Measurements from ENCODE around the gene TELO2.

DNA sequence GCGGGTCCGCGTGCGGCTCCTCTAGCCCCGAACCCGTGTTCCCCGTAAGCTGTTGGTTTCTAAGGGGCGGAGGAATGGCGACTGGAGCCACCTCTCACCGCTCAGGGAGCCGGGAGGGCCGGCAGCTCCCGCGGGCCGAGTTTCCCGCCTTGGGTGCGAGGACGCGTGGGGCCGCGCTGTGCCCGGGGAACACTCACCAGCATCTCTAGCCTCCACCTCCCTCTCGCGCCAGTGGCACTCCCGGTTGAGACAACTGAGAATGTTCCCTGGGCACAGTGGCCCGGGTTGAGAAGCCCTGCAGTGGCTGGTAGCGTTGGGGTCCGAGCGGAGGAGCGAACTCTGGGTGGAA, 560 bp downstream of the TELO2 start:
- no peak for TF ChIP-seq ZNF776 (tag by site-specific recombination; IDR thresholded peaks at IDR 0.05; ENCODE audit: borderline replicate concordance)
- TF ChIP-seq ZNF202 (tag by site-specific recombination; IDR thresholded peaks at IDR 0.05; ENCODE audit: borderline replicate concordance), result no peak
- TF ChIP-seq REPIN1 (tag by site-specific recombination; IDR thresholded peaks at IDR 0.05; ENCODE audit: low read depth), result no peak
- TF ChIP-seq, protein P1, sequence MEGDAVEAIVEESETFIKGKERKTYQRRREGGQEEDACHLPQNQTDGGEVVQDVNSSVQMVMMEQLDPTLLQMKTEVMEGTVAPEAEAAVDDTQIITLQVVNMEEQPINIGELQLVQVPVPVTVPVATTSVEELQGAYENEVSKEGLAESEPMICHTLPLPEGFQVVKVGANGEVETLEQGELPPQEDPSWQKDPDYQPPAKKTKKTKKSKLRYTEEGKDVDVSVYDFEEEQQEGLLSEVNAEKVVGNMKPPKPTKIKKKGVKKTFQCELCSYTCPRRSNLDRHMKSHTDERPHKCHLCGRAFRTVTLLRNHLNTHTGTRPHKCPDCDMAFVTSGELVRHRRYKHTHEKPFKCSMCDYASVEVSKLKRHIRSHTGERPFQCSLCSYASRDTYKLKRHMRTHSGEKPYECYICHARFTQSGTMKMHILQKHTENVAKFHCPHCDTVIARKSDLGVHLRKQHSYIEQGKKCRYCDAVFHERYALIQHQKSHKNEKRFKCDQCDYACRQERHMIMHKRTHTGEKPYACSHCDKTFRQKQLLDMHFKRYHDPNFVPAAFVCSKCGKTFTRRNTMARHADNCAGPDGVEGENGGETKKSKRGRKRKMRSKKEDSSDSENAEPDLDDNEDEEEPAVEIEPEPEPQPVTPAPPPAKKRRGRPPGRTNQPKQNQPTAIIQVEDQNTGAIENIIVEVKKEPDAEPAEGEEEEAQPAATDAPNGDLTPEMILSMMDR (tag by site-specific recombination; IDR thresholded peaks at IDR 0.05), result no peak
- no peak for TF ChIP-seq ZNF169 (tag by site-specific recombination; IDR thresholded peaks at IDR 0.05)
- TF ChIP-seq TSHZ1 (tag by site-specific recombination; IDR thresholded peaks at IDR 0.05; ENCODE audit: borderline replicate concordance), result no peak
- TF ChIP-seq, protein P2, sequence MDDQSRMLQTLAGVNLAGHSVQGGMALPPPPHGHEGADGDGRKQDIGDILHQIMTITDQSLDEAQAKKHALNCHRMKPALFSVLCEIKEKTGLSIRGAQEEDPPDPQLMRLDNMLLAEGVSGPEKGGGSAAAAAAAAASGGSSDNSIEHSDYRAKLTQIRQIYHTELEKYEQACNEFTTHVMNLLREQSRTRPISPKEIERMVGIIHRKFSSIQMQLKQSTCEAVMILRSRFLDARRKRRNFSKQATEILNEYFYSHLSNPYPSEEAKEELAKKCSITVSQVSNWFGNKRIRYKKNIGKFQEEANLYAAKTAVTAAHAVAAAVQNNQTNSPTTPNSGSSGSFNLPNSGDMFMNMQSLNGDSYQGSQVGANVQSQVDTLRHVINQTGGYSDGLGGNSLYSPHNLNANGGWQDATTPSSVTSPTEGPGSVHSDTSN (CRISPR knock-in tag; IDR thresholded peaks at IDR 0.05), result no peak
- TF ChIP-seq SCRT1 (tag by site-specific recombination; IDR thresholded peaks at IDR 0.05; ENCODE audit: borderline replicate concordance), result no peak
- TF ChIP-seq YY1 (tag by site-specific recombination; IDR thresholded peaks at IDR 0.05), result no peak
- TF ChIP-seq ZNF510 (tag by site-specific recombination; IDR thresholded peaks at IDR 0.05; ENCODE audit: insufficient replicate concordance), result no peak
- TF ChIP-seq ZNF302 (tag by site-specific recombination; IDR thresholded peaks at IDR 0.05; ENCODE audit: low read depth), result no peak
- no peak for TF ChIP-seq PRDM1 (tag by site-specific recombination; IDR thresholded peaks at IDR 0.05)
